PFSK-1 (cell line): Measurements from ENCODE around the gene TNS1.

Source experiments
- POLR2AphosphoS5 ChIP-seq: IDR thresholded peaks from 2 replicates; pipeline ENCODE4 v1.6.1; 2012; ENCODE audit warnings: low read depth, mild to moderate bottlenecking, control low read depth, low read length, moderate library complexity
- SIN3A ChIP-seq: IDR thresholded peaks from 2 replicates; pipeline ENCODE4 v1.6.1; 2012; ENCODE audit warnings: mild to moderate bottlenecking, low read length, moderate library complexity, borderline replicate concordance; ENCODE audit not compliant: insufficient read depth

GRCh38 chr2:217908544-217908943, 94.3 kb downstream of the TNS1 start:
- TF ChIP-seq SIN3A (no peak), POLR2AphosphoS5 (no peak)
